Right ventricle myocardium inferior (tissue), 1 donor: Measurements from ENCODE around the gene MCF2. TPM values are rescaled to one million over a fixed set of nuclear protein-coding genes. Genes with fewer than 3 reads are reported as not detected.

Experiments used
- total RNA-seq: library from RNA; stranded (reverse); fragmentation: NEBNext Ultra II Directional; extraction: Animal tissue kit (Norgen Biotek cat#: 25700); gene quantifications from one replicate; pipeline ENCODE4 v1.2.1, GENCODE V29; 2021
- donor health status: DM: no; HTN: yes; CAD: no; lungs with severe emphysema.

MCF2 gene
- total RNA-seq, 1 donor from 2014 or later, result 0.30 TPM

Other genes with a start within 250 kb of the MCF2 start
- not detected for gene F9, start 177.4 kb downstream of the MCF2 start, total RNA-seq
- 6.0 TPM for gene ATP11C, start 224.9 kb upstream of the MCF2 start, total RNA-seq